Measurements from ENCODE around the gene MX1. TPM values are rescaled to one million over a fixed set of nuclear protein-coding genes. Genes with fewer than 3 reads are reported as not detected.

The MX1 gene
- total RNA-seq, 1 experiment from 2014 or later: 12.3 TPM

GRCh38 chr21:41431788-41432548 is 5.9 kb downstream of the MX1 start:
- no peak for DNase-seq (ENCODE audit: low read depth)

GRCh38 chr21:41432562-41433460 is 6.8 kb downstream of the MX1 start:
- no peak for DNase-seq (ENCODE audit: low read depth)

- no peak for DNase-seq (ENCODE audit: low read depth)
Measured at GRCh38 chr21:41433566-41433965, 7.5 kb downstream of the MX1 start.

GRCh38 chr21:41435706-41436105 is 9.7 kb downstream of the MX1 start:
- DNase-seq (ENCODE audit: low read depth): no peak

GRCh38 chr21:41437729-41438128 is 11.7 kb downstream of the MX1 start:
- no peak for DNase-seq (ENCODE audit: low read depth)

- DNase-seq (ENCODE audit: low read depth): no peak
Measured at GRCh38 chr21:41438425-41439113, 12.5 kb downstream of the MX1 start.

- DNase-seq (ENCODE audit: low read depth): no peak
Measured at GRCh38 chr21:41439248-41439647, 13.2 kb downstream of the MX1 start.

- no peak for DNase-seq (ENCODE audit: low read depth)
Measured at GRCh38 chr21:41441546-41441945, 15.5 kb downstream of the MX1 start.

GRCh38 chr21:41442481-41443186 is 16.6 kb downstream of the MX1 start:
- no peak for DNase-seq (ENCODE audit: low read depth)

GRCh38 chr21:41443562-41443961 is 17.5 kb downstream of the MX1 start:
- DNase-seq (ENCODE audit: low read depth): no peak

GRCh38 chr21:41444703-41445464 is 18.8 kb downstream of the MX1 start:
- no peak for DNase-seq (ENCODE audit: low read depth)

- DNase-seq (ENCODE audit: low read depth): no peak
Measured at GRCh38 chr21:41445465-41445862, 19.4 kb downstream of the MX1 start.

- DNase-seq (ENCODE audit: low read depth): no peak
Measured at GRCh38 chr21:41446586-41446985, 20.5 kb downstream of the MX1 start.

- no peak for DNase-seq (ENCODE audit: low read depth)
Measured at GRCh38 chr21:41447356-41447755, 21.3 kb downstream of the MX1 start.

- no peak for DNase-seq (ENCODE audit: low read depth)
Measured at GRCh38 chr21:41449613-41450012, 23.6 kb downstream of the MX1 start.

- no peak for DNase-seq (ENCODE audit: low read depth)
Measured at GRCh38 chr21:41451753-41452676, 26.0 kb downstream of the MX1 start.

GRCh38 chr21:41453198-41453597 is 27.2 kb downstream of the MX1 start:
- DNase-seq (ENCODE audit: low read depth): no peak

- DNase-seq (ENCODE audit: low read depth): no peak
Measured at GRCh38 chr21:41453761-41454160, 27.7 kb downstream of the MX1 start.

- no peak for DNase-seq (ENCODE audit: low read depth)
Measured at GRCh38 chr21:41458121-41458520, 32.1 kb downstream of the MX1 start.

GRCh38 chr21:41458559-41458958 is 32.5 kb downstream of the MX1 start:
- DNase-seq (ENCODE audit: low read depth): no peak
